ENCODE data around the gene CLMN. TPM values are rescaled to one million over a fixed set of nuclear protein-coding genes. Genes with fewer than 3 reads are reported as not detected.

The CLMN gene
- total and polyA plus RNA-seq, 2 of the 8 experiments (the other 6 are each of a cell fraction or from before 2014, with no cell fraction given): 1.6 to 8.2 TPM

DNA sequence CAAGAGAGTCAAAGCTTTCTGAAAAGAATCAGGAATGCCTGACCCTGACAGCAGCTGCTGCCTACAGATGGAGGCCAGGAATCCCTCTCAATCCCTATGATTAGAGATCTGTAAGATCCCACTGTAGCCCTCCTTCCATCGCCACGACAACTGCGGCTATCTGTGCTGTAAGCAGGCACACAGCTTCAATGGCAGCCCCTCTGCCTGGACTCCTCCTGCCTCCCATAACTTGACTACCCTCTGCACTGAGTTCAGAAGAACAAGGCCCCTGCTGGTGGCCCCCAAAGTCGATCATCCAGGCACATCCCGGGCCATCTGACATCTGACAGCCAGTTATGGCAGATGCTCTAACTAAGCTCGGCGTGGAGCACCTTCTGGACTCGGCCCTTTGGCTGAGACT lies 2.9 kb downstream of the CLMN start:
- no peak overlapping the region for H3K4me2 ChIP-seq (ENCODE audit: insufficient read depth in 1 of 2, low read depth in 2 of 2, low read length in 2 of 2)
- H3K56ac ChIP-seq (replicated peaks; ENCODE audit: insufficient read length, low read depth, low read length): no peak overlapping the region
- H3K9me3 ChIP-seq (ENCODE audit: insufficient read depth in 2 of 2, low read depth in 1 of 2, low read length in 1 of 2): no peaks in the 10 kb centered on the region
- peaks cover 7% of the 10 kb centered on the region; the same call in 1 of the 2 replicates for H3K23me2 ChIP-seq (ENCODE audit: low read depth, low read length)
- no peak overlapping the region for H2AK5ac ChIP-seq (ENCODE audit: low read depth, low read length)
- peaks cover 0 to 4% of the 10 kb centered on the region in 2 experiments for H4K20me1 ChIP-seq (replicated peaks in 1 of 2; ENCODE audit: control insufficient read depth in 1 of 2, insufficient read depth in 2 of 2, low read length in 2 of 2)
- H2BK5ac ChIP-seq (ENCODE audit: low read depth, low read length): no peak overlapping the region
- no peak for DNase-seq (ENCODE audit: low read depth in 1 of 2, low spot score in 2 of 2)
- 93% methylated on average over 8 of the region's 8 CpGs; no CpG with 5 or more reads in 1 of the 2 experiments for WGBS, 2 experiments (ENCODE audit: extremely low coverage in 1 of 2, insufficient coverage in 1 of 2, insufficient read length in 1 of 2, insufficient replicate concordance in 2 of 2, low coverage in 1 of 2, low lambda C conversion rate in 2 of 2, missing lambda C conversion rate in 1 of 2)
- H3K27ac ChIP-seq (ENCODE audit: low read depth, low read length): no peak overlapping the region
- peaks cover 0 to 9% (median 4%) of the 10 kb centered on the region in 4 experiments; a peak in 4 of 7 replicates for H3K4me1 ChIP-seq (replicated peaks in 1 of 4; ENCODE audit: control insufficient read depth in 3 of 4, insufficient read depth in 4 of 4, low read length in 3 of 4)
- H2BK20ac ChIP-seq (ENCODE audit: low read length): no peak overlapping the region
- no peak overlapping the region for H3K23ac ChIP-seq (ENCODE audit: insufficient read length)
- no peak overlapping the region for H4K91ac ChIP-seq (replicated peaks; ENCODE audit: insufficient read length, low read length)
- peaks cover 0 to 12% (median 12%) of the 10 kb centered on the region in 4 experiments; a peak in 5 of 7 replicates for H3K27me3 ChIP-seq (replicated peaks in 1 of 4; ENCODE audit: control insufficient read depth in 3 of 4, extremely low read depth in 1 of 4, insufficient read depth in 3 of 4, low read length in 3 of 4)
- no peak overlapping the region for H3K9ac ChIP-seq (replicated peaks in 1 of 4; ENCODE audit: extremely low read depth in 1 of 4, low read depth in 3 of 4, low read length in 3 of 4)
- ChIA-PET POLR2A (ENCODE audit: partially characterized antibody) (no interaction called here), CTCF (ENCODE audit: partially characterized antibody) (interaction anchor here (1.0 to 1.4 kb wide), 2 partner anchors 44 to 101 kb away, joined by 3 read pairs; no protein-coding TSS in a partner anchor)
- no peak overlapping the region for H3K4me3 ChIP-seq (ENCODE audit: extremely low read depth in 1 of 4, insufficient read depth in 2 of 4, low read depth in 3 of 4, low read length in 4 of 4)
- no peak overlapping the region for H2BK12ac ChIP-seq (ENCODE audit: low read depth, low read length)
- H2BK15ac ChIP-seq (ENCODE audit: low read length): no peak overlapping the region
- H4K5ac ChIP-seq (ENCODE audit: insufficient read length, low read depth, low read length): no peak overlapping the region
- H3K36me3 ChIP-seq (ENCODE audit: control insufficient read depth in 2 of 4, insufficient read depth in 4 of 4, low read length in 3 of 4): no peaks in the 10 kb centered on the region
- H3K14ac ChIP-seq (ENCODE audit: insufficient read length): no peak overlapping the region
- H2BK120ac ChIP-seq (replicated peaks; ENCODE audit: low read depth, low read length): no peak overlapping the region
- H3K18ac ChIP-seq (ENCODE audit: extremely low read depth, low read length): no peak overlapping the region
- H2AFZ ChIP-seq (ENCODE audit: low read length): no peak overlapping the region
- no peaks in the 10 kb centered on the region for H3K79me2 ChIP-seq (ENCODE audit: control insufficient read depth in 1 of 2, insufficient read depth in 2 of 2, low read length in 2 of 2)
- no peak overlapping the region for H4K8ac ChIP-seq (ENCODE audit: extremely low read depth, insufficient read depth, low read length)
- FAIRE-seq: no peak
- H3K79me1 ChIP-seq (ENCODE audit: low read depth, low read length): peaks cover 3% of the 10 kb centered on the region; the same call in 1 of the 2 replicates
- no peak overlapping the region for H3K4ac ChIP-seq (replicated peaks; ENCODE audit: insufficient read length, low read depth, low read length)
- no peak for TF ChIP-seq POLR2AphosphoS5 (IDR thresholded peaks at IDR 0.05; ENCODE audit: low read depth, low read length)
- no peak for TF ChIP-seq SP4 (IDR thresholded peaks at IDR 0.05; ENCODE audit: low read length)
- no peak for TF ChIP-seq ZNF274 (IDR thresholded peaks at IDR 0.05; ENCODE audit: borderline replicate concordance, extremely low read depth, low read length)
- no peak for TF ChIP-seq BACH1 (IDR thresholded peaks at IDR 0.05; ENCODE audit: low read length)
- TF ChIP-seq, protein P1, sequence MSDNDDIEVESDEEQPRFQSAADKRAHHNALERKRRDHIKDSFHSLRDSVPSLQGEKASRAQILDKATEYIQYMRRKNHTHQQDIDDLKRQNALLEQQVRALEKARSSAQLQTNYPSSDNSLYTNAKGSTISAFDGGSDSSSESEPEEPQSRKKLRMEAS (IDR thresholded peaks at IDR 0.05): no peak
- TF ChIP-seq CHD1 (IDR thresholded peaks at IDR 0.05; ENCODE audit: low read depth, low read length): no peak
- TF ChIP-seq EGR1 (IDR thresholded peaks at IDR 0.05; ENCODE audit: borderline replicate concordance, low read depth, low read length): no peak
- no peak for TF ChIP-seq MAFK (IDR thresholded peaks at IDR 0.05; ENCODE audit: low read depth, low read length)
- TF ChIP-seq, protein P2, sequence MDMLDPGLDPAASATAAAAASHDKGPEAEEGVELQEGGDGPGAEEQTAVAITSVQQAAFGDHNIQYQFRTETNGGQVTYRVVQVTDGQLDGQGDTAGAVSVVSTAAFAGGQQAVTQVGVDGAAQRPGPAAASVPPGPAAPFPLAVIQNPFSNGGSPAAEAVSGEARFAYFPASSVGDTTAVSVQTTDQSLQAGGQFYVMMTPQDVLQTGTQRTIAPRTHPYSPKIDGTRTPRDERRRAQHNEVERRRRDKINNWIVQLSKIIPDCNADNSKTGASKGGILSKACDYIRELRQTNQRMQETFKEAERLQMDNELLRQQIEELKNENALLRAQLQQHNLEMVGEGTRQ (IDR thresholded peaks at IDR 0.05; ENCODE audit: low read length): no peak
- no peak for TF ChIP-seq RAD21 (IDR thresholded peaks at IDR 0.05 in 1 of 2, conservative IDR thresholded peaks at IDR 0.05 in 1 of 2; ENCODE audit: low read depth in 2 of 2, low read length in 2 of 2)
- no peak for TF ChIP-seq SRF (IDR thresholded peaks at IDR 0.05; ENCODE audit: low read depth, low read length)
- no peak for TF ChIP-seq EZH2 (IDR thresholded peaks at IDR 0.05; ENCODE audit: low read depth, low read length, severe bottlenecking)
- no peak for TF ChIP-seq HDAC2 (IDR thresholded peaks at IDR 0.05; ENCODE audit: borderline replicate concordance in 1 of 2, low read depth in 2 of 2, low read length in 2 of 2)

Measured in H1 (cell line).